OCI-LY7 (cell line): ENCODE results near the gene SPTB.

Experiments used
- CTCF ChIP-seq: fragments of 200-600 bp; sonication (generic); conservative IDR thresholded peaks from 2 replicates; pipeline ENCODE4 v1.5.1; 2014; ENCODE audit warnings: mild to moderate bottlenecking, antibody characterized with exemption, low read length, moderate library complexity, mixed read lengths
- EZH2phosphoT487 ChIP-seq: fragments of 200-600 bp; sonication (generic); IDR thresholded peaks from 2 replicates; pipeline ENCODE4 v1.6.1; 2018; ENCODE audit warnings: low read depth, borderline replicate concordance, mild to moderate bottlenecking, mixed run types, antibody characterized with exemption, low read length, moderate library complexity, mixed read lengths

- TF ChIP-seq CTCF (no peak), EZH2phosphoT487 (no peak)
These were observed 23.8 kb downstream of the SPTB start for GRCh38 chr14:64855721-64856528.
